ELF-1 (cell line): Measurements from ENCODE around the gene SH2B3.

Experiments
- DNase-seq: peaks from one replicate; pipeline ENCODE4 v3.0.0-alpha.2; 2016; ENCODE audit warnings: low read depth, low spot score

The SH2B3 gene

GRCh38 chr12:111443586-111443985 lies 37.9 kb downstream of the SH2B3 start:
- DNase-seq, result no peak

DNA sequence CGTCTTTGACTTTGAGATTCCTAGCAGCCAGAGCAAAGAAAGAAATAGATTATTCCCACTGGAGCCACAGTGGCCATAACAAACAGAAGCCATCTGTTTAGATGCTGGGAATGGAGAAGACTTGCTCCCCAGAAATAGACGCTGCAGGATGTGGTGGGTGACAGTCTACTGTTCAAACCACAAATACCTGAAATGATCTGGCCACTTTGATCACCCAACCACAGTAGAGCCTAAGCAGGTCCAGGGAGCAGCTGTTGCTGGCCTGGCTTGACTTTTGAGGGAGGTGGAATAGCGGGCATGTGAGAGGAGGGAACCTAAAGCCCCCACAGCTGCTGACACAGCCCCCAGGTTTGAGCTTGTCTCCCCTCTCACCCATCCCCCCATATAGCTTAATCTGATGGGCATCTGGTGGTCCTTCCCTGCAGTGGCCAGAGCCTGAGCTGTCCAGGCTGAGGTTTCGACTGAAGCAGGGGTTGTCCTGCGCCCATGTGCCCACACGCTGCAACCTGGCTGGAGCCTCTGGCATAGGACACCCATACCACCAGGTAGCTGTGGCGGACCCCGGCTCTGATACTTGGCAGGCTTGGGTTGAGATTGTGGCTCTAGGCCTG lies 38.7 kb downstream of the SH2B3 start:
- no peak for DNase-seq

GRCh38 chr12:111444925-111445725 lies 39.4 kb downstream of the SH2B3 start:
- peak; percentile 83 for DNase-seq

DNA sequence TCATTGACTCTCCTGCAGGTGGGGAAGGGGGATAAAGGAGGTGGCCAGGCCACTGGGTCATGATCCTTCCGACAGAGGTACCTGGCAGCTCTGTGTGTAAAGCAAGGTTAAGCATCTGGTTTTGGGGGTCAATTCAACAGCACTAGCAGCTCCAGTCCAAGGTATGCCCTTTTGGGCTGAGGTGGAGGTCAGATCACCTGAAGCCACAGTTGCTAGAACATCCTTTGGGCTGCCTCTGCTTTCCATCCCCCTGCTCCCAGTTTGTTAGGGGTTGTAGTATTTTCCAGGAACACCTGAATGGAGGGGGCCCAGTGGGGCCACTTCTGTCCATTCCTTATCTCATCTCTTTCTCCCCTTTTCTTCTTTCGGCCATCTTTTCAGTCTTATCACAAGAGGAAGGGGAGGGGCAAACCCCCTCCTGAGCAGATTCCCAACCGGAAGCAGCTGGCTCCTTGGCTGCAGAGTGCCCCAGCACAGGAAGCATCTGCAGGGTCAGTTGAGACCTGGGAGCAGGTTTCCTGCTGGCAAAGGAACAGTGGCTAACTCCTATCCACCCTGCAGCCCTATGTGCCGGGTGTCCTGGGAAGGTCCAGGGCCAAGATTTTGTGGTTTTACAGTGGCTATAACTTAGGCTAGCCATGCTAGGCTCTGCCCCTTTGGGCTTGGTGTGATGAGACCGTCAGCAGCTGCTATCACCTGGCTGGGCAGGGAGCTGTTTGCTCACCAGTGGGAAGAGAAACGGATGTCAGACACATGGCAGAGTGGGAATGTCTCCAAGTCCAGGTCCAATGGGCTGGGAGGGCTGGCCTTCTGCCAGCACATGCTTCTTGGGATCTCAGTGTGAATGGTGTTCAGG lies 40.2 kb downstream of the SH2B3 start:
- DNase-seq, result peak; percentile 57

GRCh38 chr12:111446631-111447570 lies 41.2 kb downstream of the SH2B3 start:
- no peak for DNase-seq

DNA sequence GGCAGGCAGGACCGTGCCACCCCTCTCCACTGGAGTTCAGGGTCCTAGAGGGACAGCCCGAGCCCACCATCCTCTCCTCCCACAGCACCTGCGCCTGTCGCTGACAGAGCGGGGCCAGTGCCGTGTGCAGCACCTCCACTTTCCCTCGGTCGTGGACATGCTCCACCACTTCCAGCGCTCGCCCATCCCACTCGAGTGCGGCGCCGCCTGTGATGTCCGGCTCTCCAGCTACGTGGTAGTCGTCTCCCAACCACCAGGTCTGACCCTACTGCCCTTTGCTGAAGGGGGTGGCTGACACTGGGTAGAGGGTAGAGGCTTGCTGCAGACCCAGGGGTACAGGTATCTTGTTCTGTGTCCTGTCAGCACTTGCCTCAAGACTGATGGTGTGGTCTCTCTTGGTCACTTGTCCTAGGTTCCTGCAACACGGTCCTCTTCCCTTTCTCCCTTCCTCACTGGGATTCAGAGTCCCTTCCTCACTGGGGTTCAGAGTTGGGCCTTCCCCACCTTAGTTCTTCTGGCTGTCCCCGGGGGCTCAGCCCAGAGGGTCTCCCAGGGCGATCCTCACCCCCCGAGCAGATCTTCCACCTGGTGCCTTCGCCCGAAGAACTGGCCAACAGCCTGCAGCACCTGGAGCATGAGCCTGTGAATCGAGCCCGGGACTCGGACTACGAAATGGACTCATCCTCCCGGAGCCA lies 42.0 kb downstream of the SH2B3 start:
- DNase-seq, result no peak

DNA sequence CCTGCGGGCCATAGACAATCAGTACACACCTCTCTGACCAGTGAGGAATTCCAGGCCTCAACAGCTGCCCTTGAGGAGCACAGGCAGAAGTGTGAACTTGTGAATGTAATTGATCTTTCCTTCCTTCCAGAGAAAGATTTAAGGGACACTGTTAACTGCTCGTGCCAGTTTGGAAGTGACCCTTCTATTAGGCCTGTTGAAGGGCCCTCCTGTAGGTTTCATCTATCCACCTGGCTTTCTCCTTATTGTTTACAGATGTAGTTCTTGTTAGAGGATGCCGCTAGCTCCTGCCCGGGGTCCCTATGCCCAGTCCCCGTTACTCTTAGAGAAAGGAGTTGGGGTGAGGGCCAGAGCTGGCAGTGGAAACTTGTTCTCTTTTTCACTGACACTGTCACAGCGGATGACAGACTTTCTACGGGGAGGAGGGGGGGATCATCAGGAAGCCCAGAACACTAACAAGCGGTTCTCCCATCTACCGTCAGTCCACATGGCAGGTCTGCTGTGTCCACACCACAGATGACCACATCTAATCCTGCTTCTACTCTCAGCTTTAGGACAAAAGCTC lies 42.6 kb downstream of the SH2B3 start:
- DNase-seq, result no peak

DNA sequence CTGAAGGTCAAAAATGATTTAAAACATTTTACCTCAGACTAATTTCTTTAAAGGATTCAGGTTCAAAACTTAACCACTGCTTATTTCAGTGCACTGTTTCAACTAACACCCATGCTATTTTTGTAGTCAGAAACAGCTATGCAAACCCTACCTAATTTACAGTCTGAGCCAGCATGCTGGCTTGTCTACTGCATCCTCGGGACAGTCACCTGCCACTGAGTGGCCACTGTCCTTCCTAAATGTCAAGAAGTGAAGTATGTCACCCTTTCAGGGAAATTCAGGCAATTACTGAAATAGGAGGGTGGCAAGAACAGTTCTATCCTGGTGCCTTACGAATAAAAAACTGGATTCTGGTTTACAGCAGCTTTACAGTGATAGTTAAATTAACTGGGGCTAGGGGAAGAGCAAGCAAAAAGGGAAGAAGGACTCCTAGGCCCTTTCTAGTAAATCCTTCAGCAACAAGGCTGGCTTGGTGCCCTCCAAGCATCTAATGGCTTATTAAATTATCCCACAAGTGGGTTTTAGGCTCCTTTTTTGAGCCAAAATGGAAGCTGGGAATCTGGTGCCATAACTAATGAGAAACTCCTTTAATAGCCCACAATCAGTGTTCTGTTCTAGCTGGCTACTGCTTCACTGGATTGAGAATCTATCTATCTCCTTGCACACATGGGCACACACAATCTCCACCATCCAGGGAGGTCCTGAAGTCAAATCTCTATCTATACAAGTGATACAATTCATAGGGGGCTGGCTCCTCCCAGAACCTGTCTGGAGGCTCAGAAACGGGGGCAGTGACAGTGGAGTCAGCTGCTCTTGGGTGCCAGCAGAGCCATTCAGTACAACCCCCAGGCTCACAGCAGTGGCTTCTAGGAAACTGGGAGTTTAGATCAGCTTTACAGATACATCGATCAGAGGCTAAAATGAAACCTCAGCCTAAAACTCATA lies 43.4 kb downstream of the SH2B3 start:
- no peak for DNase-seq

GRCh38 chr12:111450676-111451075 lies 45.0 kb downstream of the SH2B3 start:
- no peak for DNase-seq

DNA sequence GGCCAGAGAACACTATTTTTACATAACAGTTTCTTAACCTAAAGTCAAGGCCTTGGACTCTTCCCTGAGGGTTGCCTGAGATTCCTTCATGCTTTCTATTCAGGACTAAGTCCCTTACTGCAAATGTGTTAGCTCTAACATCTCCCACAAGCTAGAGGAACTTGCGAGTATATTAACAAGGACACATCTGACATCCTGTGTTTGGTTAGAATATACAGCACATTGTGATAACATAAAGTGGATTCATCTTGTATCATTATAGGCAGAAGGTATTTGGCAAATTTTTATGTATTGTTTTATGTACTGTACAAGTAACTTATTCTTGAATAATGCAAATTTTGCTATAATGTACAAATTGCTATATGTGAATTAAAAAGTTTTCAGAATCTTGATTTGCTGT lies 45.5 kb downstream of the SH2B3 start:
- DNase-seq, result no peak

DNA sequence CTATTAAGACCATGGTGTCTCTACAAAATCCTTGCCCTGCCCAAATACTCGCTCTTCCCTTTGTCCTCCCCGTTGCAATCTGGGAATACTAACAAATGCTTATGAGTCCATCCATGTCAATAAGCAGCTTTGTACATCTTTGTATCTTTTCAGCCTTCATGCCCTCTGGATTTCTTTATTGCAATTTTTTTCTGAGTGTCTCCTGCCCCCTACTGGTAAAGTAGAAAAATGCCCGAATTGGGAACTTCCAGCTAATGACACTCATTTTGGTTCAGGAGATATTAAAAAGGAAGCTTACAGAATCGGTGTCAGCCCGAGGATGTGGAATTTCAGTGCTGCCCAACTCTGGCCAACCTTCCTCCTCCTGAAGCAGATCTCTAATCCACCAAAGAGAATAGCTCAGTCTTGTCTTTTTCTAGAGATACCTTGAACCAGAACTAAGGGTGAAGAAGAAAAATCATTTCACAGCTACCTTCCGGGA lies 46.0 kb downstream of the SH2B3 start:
- no peak for DNase-seq

DNA sequence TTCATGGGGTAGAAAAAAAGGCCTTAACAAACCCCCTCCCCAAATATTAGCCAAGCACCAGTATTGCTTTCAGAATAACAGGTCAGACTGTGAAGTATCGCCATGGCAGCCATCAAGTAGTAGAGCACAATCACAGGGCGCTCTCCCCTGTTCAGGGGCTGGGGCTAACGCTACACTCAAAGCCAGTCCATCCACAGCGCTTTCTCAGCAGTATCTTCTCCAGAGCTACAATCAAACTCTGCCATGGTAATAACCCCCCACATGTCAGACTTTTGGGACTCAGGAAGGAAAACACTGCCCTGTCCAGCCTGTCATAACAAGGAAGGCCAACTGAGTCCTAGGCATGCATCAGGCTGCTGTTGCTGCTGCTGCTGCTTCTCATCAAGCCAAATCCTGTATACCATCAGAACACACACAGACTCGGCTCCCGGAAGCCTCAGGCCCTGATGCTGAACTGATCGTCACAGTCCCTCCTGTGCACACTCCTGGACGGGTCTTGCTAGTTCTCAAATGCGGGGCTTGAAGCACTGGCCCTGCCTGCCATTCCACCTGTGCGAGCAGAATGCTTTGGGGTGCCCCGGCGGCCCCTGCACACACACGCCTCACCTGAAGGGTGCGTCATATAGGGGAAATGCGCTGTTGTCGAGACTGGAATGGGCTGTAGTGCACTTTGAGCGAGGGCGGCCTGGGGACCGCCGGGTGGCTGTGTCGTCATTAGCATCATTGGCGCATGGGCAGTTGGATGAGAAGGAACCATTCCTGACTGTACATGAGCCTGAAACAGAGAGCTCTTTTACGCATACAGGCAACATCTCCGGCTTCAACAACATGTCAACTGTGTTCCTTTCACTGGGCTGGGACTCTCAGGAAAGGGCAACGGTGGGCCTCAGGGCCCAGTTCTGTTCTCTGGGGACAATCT lies 47.6 kb downstream of the SH2B3 start:
- DNase-seq, result no peak

DNA sequence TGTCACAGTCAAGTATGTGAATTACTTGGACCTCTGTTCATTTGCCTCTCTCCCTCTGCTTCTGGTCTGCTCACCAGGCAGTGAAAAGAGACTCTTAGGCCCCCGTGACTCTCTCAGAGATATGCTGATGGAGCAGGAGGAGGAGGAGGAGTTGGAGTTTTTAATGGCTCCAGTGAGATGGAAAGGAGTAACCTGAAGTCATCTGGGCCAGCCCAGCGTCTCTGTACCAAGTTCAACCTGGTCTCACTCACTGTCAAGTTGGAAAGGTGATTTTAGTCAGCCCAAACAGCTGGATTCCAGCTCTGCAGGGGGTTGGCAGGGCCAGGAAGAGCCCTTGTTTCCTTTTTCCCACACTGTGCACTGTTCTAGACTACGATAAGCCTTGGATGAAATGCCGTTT lies 48.6 kb downstream of the SH2B3 start:
- DNase-seq, result no peak

- DNase-seq, result no peak
Observed at GRCh38 chr12:111454716-111455447, 49.2 kb downstream of the SH2B3 start.

DNA sequence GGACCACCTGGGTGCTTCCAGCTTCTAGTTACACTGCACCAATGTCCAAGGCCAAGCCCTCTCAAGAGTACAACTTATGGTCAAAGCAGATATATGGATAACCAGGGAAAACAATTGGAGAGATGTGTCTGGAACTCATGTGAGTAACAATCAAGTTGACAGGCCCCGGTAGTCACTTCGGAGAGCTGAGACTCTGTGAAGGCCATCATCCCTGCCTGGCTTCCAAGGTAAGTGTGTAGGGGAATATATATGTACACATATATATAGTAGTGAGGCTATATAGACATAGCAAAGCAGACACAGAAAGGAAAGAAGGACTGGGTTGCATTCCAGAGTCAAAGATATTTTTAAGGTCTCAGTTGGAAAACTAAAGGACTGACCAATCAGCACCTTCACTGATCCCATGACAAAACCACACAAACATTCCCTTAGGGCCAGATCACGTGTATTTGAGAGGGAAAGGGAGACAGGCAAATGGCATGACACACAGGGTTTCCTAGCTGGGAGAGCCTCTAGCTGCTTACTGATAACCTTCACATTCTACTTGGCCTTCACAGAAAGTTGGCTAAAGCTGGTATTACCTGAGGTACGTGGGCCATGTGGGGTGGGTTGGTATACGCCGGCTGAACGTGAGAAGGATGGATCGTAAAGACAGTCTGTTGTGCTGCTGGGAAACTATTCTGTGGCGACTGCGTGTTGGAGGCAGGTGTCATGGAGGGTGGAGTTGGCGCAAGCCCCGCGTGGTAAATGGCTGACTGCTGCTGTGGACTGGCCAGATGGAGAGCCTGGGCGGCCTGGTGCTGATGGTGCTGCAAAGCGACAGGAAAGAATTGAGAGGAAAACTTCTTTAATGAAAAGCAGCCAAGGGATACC lies 50.0 kb downstream of the SH2B3 start:
- no peak for DNase-seq

- DNase-seq, result no peak
Observed at GRCh38 chr12:111457071-111457470, 51.3 kb downstream of the SH2B3 start.
